ENCODE measurements around the gene BSPRY.

BSPRY gene

DNA sequence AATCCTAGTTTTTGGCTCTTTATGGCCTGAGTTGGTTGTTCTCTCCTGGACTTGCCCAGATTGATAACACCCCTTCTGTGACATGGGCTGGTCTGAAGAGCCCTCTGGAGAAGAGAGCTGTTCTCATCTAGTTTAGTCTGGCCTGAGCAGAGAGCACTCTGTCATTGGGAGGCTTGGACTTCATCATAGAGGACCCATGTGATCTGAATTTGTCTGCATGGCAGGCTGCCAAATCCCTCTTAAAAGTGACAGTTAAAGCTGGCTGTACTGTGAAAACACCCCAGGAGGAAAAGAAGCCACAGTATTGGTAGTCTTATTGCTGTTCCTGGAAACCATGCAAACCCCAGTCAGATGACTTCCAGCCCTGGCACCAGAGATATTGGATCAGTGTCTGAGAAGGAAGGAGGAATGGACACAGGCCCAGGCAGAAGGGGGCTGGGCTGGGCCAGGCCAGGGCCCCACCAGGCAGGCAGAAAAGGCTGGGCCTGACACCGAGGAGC, 5.6 kb upstream of the BSPRY start:
- no peaks in the 10 kb centered on the region for H3K27me3 ChIP-seq
- H3K4me3 ChIP-seq (ENCODE audit: low read depth, low read length), result no peak overlapping the region
- peak; percentile 67 for DNase-seq
- H3K36me3 ChIP-seq, result no peaks in the 10 kb centered on the region
- no peaks in the 10 kb centered on the region for H3K9me3 ChIP-seq
- peaks cover 9% of the 10 kb centered on the region; the same call in 1 of the 2 replicates for H3K4me1 ChIP-seq
- TF ChIP-seq, protein P1, sequence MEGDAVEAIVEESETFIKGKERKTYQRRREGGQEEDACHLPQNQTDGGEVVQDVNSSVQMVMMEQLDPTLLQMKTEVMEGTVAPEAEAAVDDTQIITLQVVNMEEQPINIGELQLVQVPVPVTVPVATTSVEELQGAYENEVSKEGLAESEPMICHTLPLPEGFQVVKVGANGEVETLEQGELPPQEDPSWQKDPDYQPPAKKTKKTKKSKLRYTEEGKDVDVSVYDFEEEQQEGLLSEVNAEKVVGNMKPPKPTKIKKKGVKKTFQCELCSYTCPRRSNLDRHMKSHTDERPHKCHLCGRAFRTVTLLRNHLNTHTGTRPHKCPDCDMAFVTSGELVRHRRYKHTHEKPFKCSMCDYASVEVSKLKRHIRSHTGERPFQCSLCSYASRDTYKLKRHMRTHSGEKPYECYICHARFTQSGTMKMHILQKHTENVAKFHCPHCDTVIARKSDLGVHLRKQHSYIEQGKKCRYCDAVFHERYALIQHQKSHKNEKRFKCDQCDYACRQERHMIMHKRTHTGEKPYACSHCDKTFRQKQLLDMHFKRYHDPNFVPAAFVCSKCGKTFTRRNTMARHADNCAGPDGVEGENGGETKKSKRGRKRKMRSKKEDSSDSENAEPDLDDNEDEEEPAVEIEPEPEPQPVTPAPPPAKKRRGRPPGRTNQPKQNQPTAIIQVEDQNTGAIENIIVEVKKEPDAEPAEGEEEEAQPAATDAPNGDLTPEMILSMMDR (IDR thresholded peaks at IDR 0.05; ENCODE audit: low read depth, low read length), result no peak

DNA sequence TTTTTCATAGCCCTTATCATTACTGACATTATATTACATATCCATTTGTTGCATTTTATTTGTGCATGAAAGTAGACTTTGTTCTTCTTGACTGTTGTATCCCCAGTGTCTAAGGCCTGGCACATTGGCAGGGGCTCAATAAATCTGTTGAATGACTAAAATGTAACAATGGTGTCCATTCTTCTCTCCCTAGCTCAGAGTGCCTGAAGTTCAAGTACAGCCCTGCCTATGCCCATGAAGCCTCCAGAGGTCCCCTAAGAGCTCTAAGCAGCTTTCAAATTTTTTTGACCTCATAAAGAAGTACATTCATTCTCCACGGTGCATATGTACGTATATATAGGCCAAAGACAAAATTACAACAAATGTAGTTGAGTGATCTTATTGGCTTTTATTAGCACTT, 4.2 kb upstream of the BSPRY start:
- no peak for DNase-seq
- Histone ChIP-seq H3K9me3 (no peaks in the 10 kb centered on the region; the same call in 1 of the 2 replicates), H3K4me1 (peaks cover 12% of the 10 kb centered on the region), H3K4me3 (ENCODE audit: low read depth, low read length) (no peak overlapping the region), H3K36me3 (no peaks in the 10 kb centered on the region), H3K27me3 (peaks cover 8% of the 10 kb centered on the region)
- TF ChIP-seq, protein P1 (IDR thresholded peaks at IDR 0.05; ENCODE audit: low read depth, low read length), result no peak

DNA sequence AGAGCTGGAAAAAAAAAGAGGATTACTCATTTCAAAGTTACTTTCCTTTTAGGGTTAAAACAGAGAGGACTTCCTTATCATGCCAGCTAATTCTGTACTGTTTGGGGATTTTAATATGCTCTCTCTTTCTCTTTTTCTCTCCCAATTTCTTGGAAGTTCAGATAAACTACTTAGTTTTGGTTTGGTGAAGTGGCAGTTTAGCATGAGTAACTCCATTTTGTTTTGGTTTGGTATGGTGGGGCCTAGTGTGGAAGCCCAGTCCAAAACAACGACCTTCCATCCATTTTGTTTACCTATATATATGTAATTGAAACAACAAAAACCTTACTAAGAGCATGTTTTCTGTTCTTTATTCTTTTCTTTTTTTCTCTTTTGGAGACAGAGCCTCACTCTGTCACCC, 3.7 kb upstream of the BSPRY start:
- Histone ChIP-seq H3K4me1 (peaks cover 17% of the 10 kb centered on the region), H3K27me3 (peaks cover 11% of the 10 kb centered on the region), H3K4me3 (ENCODE audit: low read depth, low read length) (no peak overlapping the region), H3K36me3 (no peaks in the 10 kb centered on the region), H3K9me3 (no peaks in the 10 kb centered on the region; the same call in 1 of the 2 replicates)
- no peak for DNase-seq
- TF ChIP-seq, protein P1 (IDR thresholded peaks at IDR 0.05; ENCODE audit: low read depth, low read length), result no peak

DNA sequence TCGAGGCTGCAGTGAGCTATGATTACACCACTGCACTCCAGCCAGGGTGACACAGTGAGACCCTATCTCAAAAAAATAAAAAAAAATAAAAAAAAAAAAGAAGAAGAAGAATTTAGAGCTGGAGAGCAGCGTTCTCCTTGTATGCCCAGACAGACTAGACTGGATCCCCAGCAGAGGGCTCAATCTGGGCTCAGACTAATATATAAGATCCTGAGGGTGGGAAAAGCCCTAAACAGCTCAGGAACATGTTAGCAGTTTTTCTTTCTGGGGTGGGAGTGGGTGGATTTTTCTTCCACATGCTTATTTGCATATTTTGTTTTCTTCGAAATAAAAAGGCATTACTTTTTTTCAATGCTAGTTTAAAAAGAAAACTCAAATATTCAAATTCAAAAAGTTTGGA, 904 bp upstream of the BSPRY start:
- Histone ChIP-seq H3K36me3 (no peaks in the 10 kb centered on the region), H3K27me3 (peaks cover 11% of the 10 kb centered on the region), H3K9me3 (no peaks in the 10 kb centered on the region; the same call in 1 of the 2 replicates), H3K4me1 (peaks cover 16% of the 10 kb centered on the region), H3K4me3 (ENCODE audit: low read depth, low read length) (no peak overlapping the region)
- TF ChIP-seq, protein P1 (IDR thresholded peaks at IDR 0.05; ENCODE audit: low read depth, low read length), result no peak
- no peak for DNase-seq

DNA sequence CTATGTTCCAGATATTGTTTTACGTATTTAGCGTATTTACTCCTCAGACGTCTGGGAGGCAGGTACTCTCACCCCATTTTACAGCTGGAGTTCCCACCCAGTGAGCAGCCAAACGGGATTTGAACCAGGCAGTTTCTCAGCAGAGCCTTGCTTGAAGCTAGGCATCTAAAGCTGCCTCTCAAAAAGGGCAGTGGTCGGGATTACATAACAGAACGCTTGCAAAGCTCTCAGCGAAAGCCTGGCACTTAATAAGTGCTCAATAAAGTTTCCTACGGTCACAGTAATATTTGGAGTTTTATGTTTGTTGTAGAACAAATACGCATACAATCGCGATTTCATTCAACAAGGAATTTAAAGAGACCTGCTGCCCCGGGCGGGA, 286 bp upstream of the BSPRY start:
- peaks cover 10% of the 10 kb centered on the region for H3K4me1 ChIP-seq
- TF ChIP-seq, protein P1 (IDR thresholded peaks at IDR 0.05; ENCODE audit: low read depth, low read length), result no peak
- no peaks in the 10 kb centered on the region for H3K36me3 ChIP-seq
- H3K4me3 ChIP-seq (ENCODE audit: low read depth, low read length), result no peak overlapping the region
- peaks cover 11% of the 10 kb centered on the region for H3K27me3 ChIP-seq
- H3K9me3 ChIP-seq, result no peaks in the 10 kb centered on the region; the same call in 1 of the 2 replicates
- DNase-seq, result no peak

DNA sequence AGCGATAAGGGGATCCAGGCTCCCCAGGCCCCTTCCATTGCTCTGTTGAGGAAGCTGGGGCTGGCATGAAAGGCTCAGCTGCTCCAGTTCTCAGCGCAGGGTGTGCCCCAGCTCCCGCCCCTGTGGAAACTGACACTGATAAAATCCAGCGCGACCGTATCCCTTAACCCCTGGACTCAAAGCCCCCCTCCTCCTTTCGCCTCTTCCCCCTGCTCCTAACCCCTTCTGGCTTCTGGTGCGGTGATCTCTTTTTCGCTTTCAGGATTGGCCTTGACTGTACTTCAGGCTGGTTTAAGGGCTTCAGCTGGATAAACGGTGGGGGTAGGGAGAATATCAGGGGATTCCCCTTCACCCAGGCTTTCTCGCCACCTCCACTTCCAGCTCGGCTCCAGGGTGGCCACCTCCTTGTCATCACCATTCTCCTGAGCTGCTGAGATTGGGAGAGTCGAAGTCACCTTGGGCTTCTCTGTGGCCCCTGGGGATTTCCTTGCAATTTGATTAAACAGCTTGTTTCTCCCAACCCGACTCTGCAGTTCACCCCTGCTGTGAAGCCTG, 843 bp downstream of the BSPRY start:
- peaks cover 11% of the 10 kb centered on the region for H3K27me3 ChIP-seq
- no peak overlapping the region for H3K4me3 ChIP-seq (ENCODE audit: low read depth, low read length)
- TF ChIP-seq, protein P1 (IDR thresholded peaks at IDR 0.05; ENCODE audit: low read depth, low read length), result no peak
- no peaks in the 10 kb centered on the region for H3K36me3 ChIP-seq
- peaks cover 9% of the 10 kb centered on the region for H3K4me1 ChIP-seq
- no peaks in the 10 kb centered on the region; the same call in 1 of the 2 replicates for H3K9me3 ChIP-seq
- DNase-seq, result peak; percentile 37
